Caco-2 (cell line): ENCODE measurements around the gene ATF7IP. TPM values are rescaled to one million over a fixed set of nuclear protein-coding genes. Genes with fewer than 3 reads are reported as not detected.
A peak's percentile ranks its signal among the peaks of the same experiment; 100 is the strongest.

Experiments
- BruUV-seq: library from RNA; stranded (reverse); fragments of 400-500 nt; replicated peaks from 2 replicates; lab custom pipeline; 2021; lab: Mats Ljungman, UMichigan
- CTCF ChIA-PET: fragments of 300-600 bp; sonication (Branson Sonifier 250); formaldehyde crosslinking; loops from one replicate; lab custom pipeline; 2022; ENCODE audit warnings: antibody characterized with exemption; lab: Charles Lee
- POLR2A ChIA-PET: fragments of 300-600 bp; sonication (Branson Sonifier 250); formaldehyde crosslinking; loops from one replicate; lab custom pipeline; 2022; ENCODE audit warnings: antibody characterized with exemption; lab: Charles Lee
- DNase-seq, 2 experiments: peaks; one replicate each; pipeline versions ENCODE4 v3.0.0 to v3.0.0-alpha.2; 2020 to 2022
- H3K27me3 ChIP-seq: replicated peaks from 2 replicates; pipeline ENCODE4 v1.6.0; 2011; ENCODE audit warnings: low read length; ENCODE audit not compliant: control insufficient read depth, insufficient read depth
- H3K36me3 ChIP-seq: 2 replicates; pipeline ENCODE4 v1.5.1; 2011; ENCODE audit warnings: low read length; ENCODE audit not compliant: control insufficient read depth, insufficient read depth
- H3K4me1 ChIP-seq: fragments of 250-450 bp; sonication (Bioruptor Pico); 2 replicates; pipeline ENCODE4 v1.5.1; 2020; ENCODE audit warnings: mild to moderate bottlenecking
- H3K4me3 ChIP-seq: 2 replicates; pipeline ENCODE4 v1.5.1; 2011; ENCODE audit warnings: low read depth, mild to moderate bottlenecking, control low read depth, low read length
- H3K9me3 ChIP-seq: fragments of 250-450 bp; sonication (Bioruptor Pico); 2 replicates; pipeline ENCODE4 v1.5.1; 2020; ENCODE audit warnings: mild to moderate bottlenecking, moderate library complexity
- H3K27ac Mint-ChIP-seq: one replicate; pipeline ENCODE4 v1.8.0; 2022; ENCODE audit warnings: mixed read lengths; ENCODE audit not compliant: unreplicated experiment
- H3K27me3 Mint-ChIP-seq: one replicate; pipeline ENCODE4 v1.8.0; 2022; ENCODE audit warnings: mixed read lengths; ENCODE audit not compliant: insufficient read depth, unreplicated experiment
- H3K36me3 Mint-ChIP-seq: one replicate; pipeline ENCODE4 v1.8.0; 2022; ENCODE audit warnings: mild to moderate bottlenecking, mixed read lengths; ENCODE audit not compliant: insufficient read depth, unreplicated experiment
- H3K4me1 Mint-ChIP-seq: one replicate; pipeline ENCODE4 v1.8.0; 2022; ENCODE audit warnings: low read depth, mixed read lengths; ENCODE audit not compliant: unreplicated experiment
- H3K4me3 Mint-ChIP-seq: one replicate; pipeline ENCODE4 v1.8.0; 2022; ENCODE audit warnings: mild to moderate bottlenecking, moderate library complexity, mixed read lengths; ENCODE audit not compliant: unreplicated experiment
- H3K9me3 Mint-ChIP-seq: one replicate; pipeline ENCODE4 v1.8.0; 2022; ENCODE audit warnings: mixed read lengths; ENCODE audit not compliant: unreplicated experiment
- intact Hi-C: fragments of 100-400 bp; cut with micrococcal nuclease; formaldehyde crosslinking; loops from one replicate; pipeline ENCODE4 v1.10.0; 2022; ENCODE audit not compliant: unreplicated experiment
- total RNA-seq: library from RNA; stranded (reverse); gene quantifications from 2 replicates; pipeline ENCODE4 v1.2.3, GENCODE V29; 2022
- TF ChIP-seq, protein P1 (sequence below), 2 experiments: fragments of 200-600 bp in 1 of 2; IDR thresholded peaks; 1 replicate in 1 of 2; 2 replicates in 1 of 2; pipeline versions ENCODE4 v1.5.1 to v1.8.0; 2011 to 2022; ENCODE audit warnings: antibody characterized with exemption in 1 of 2, control low read depth in 1 of 2, inconsistent platforms in 1 of 2, low read depth in 1 of 2, low read length in 1 of 2, mild to moderate bottlenecking in 1 of 2, moderate library complexity in 1 of 2; ENCODE audit not compliant: insufficient read depth in 1 of 2, severe bottlenecking in 1 of 2, unreplicated experiment in 1 of 2

The ATF7IP gene
- total RNA-seq, 1 experiment from 2014 or later = 107 TPM

DNA sequence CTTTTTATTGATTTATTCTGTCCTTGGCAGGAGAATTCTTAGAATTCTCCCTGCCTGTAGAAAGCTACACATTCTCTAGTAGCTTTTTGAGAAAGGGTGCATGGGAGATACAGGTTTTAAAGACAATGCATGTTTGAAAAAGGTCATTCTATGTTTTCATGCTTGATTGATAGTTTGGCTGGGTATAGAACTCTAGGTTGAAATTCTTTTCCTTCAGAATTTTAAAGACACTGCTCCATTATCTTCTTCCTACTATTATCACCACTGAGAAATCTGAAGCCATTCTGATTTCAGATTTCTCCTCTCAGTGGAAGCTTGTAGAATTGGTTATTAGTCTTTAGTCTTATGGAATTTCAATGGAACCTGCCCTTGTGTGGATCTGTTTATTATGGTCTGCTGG lies 14.0 kb downstream of the ATF7IP start:
- BruUV-seq = no TSS peak
- no peaks in the 10 kb centered on the region for H3K27me3 Mint-ChIP-seq
- ChIA-PET CTCF (no interaction called here), POLR2A (no interaction called here)
- intact Hi-C loops = no loop called here
- no peak overlapping the region for H3K4me3 Mint-ChIP-seq
- Histone ChIP-seq H3K9me3 (peaks cover 41% of the 10 kb centered on the region), H3K4me1 (peaks cover 7% of the 10 kb centered on the region), H3K4me3 (no peak overlapping the region), H3K36me3 (no peaks in the 10 kb centered on the region; the same call in none of the 2 replicates), H3K27me3 (no peaks in the 10 kb centered on the region)
- H3K27ac Mint-ChIP-seq = no peak overlapping the region
- peaks cover 37% of the 10 kb centered on the region for H3K36me3 Mint-ChIP-seq
- peaks cover 27% of the 10 kb centered on the region for H3K9me3 Mint-ChIP-seq
- TF ChIP-seq, protein P1, sequence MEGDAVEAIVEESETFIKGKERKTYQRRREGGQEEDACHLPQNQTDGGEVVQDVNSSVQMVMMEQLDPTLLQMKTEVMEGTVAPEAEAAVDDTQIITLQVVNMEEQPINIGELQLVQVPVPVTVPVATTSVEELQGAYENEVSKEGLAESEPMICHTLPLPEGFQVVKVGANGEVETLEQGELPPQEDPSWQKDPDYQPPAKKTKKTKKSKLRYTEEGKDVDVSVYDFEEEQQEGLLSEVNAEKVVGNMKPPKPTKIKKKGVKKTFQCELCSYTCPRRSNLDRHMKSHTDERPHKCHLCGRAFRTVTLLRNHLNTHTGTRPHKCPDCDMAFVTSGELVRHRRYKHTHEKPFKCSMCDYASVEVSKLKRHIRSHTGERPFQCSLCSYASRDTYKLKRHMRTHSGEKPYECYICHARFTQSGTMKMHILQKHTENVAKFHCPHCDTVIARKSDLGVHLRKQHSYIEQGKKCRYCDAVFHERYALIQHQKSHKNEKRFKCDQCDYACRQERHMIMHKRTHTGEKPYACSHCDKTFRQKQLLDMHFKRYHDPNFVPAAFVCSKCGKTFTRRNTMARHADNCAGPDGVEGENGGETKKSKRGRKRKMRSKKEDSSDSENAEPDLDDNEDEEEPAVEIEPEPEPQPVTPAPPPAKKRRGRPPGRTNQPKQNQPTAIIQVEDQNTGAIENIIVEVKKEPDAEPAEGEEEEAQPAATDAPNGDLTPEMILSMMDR (IDR thresholded peaks at IDR 0.05; ENCODE audit: insufficient read depth in 1 of 2, low read depth in 1 of 2, low read length in 1 of 2, severe bottlenecking in 1 of 2, unreplicated experiment in 1 of 2) = no peak
- peaks cover 13% of the 10 kb centered on the region for H3K4me1 Mint-ChIP-seq
- no peak for DNase-seq

DNA sequence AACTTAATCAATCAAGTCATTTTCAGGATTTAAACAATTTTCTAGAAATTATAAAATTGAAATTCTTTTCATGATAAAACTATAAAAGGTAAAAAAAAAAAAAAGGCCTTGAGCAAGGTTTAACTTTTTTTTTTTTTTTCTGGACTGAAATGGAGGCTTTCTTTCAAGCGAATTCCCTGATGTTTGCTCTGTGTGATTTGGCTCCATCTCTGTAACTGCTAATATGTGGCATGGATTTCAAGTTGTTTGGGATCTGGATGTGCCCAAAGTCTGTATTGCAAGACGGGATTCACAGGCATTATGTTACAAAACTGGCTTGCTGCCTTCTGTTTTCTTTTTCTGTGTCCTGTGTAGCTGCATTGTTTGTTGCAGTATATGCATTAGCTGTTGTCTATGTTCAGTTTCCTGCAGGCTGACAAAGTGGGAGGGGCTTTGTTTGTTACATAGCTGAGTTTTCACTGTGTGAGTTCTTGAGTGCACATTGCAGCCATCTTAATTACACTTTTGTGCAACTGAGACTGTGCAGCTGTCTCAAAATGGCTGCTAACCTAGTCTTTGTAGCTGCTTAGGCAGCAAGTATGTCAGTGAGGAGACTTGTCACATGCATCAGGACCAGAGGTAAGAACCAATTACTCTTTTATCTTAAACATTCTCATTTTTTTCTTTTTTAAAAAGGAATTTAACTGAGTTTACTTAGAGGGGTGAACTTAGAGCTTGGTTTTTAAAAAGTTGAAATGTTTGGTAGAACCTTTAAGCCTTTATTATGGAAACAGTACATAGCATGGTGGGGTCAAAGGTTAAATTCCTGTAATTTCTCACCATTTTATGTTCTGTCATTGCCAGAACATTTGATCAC lies 19.5 kb downstream of the ATF7IP start:
- H3K4me3 Mint-ChIP-seq = peak overlapping the region; percentile 75
- TF ChIP-seq, protein P1 (IDR thresholded peaks at IDR 0.05; ENCODE audit: insufficient read depth in 1 of 2, low read depth in 1 of 2, low read length in 1 of 2, severe bottlenecking in 1 of 2, unreplicated experiment in 1 of 2) = no peak
- H3K27me3 Mint-ChIP-seq = no peaks in the 10 kb centered on the region
- POLR2A ChIA-PET = interaction anchor here (1.1 to 1.7 kb wide), 2 partner anchors 9 to 19 kb away, joined by 9 to 50 read pairs; partner anchors contain the start of gene ATF7IP
- peaks cover 30% of the 10 kb centered on the region for H3K36me3 Mint-ChIP-seq
- peaks cover 20% of the 10 kb centered on the region for H3K4me1 Mint-ChIP-seq
- Histone ChIP-seq H3K27me3 (no peaks in the 10 kb centered on the region), H3K9me3 (peaks cover 11% of the 10 kb centered on the region), H3K4me3 (peak overlapping the region; percentile 12), H3K36me3 (no peaks in the 10 kb centered on the region; the same call in none of the 2 replicates), H3K4me1 (peaks cover 19% of the 10 kb centered on the region)
- BruUV-seq = no TSS peak
- peak overlapping the region; percentile 84 for H3K27ac Mint-ChIP-seq
- DNase-seq = peak; percentile 89 to 90
- intact Hi-C loops = loop anchor here (1.0 to 2.0 kb wide), 3 partner anchors 9 to 32 kb away; partner anchors contain the start of gene ATF7IP
- H3K9me3 Mint-ChIP-seq = peaks cover 8% of the 10 kb centered on the region
- CTCF ChIA-PET = interaction anchor here (1.6 kb wide), 2 partner anchors 9 to 19 kb away, joined by 8 to 18 read pairs; partner anchors contain the start of gene ATF7IP

DNA sequence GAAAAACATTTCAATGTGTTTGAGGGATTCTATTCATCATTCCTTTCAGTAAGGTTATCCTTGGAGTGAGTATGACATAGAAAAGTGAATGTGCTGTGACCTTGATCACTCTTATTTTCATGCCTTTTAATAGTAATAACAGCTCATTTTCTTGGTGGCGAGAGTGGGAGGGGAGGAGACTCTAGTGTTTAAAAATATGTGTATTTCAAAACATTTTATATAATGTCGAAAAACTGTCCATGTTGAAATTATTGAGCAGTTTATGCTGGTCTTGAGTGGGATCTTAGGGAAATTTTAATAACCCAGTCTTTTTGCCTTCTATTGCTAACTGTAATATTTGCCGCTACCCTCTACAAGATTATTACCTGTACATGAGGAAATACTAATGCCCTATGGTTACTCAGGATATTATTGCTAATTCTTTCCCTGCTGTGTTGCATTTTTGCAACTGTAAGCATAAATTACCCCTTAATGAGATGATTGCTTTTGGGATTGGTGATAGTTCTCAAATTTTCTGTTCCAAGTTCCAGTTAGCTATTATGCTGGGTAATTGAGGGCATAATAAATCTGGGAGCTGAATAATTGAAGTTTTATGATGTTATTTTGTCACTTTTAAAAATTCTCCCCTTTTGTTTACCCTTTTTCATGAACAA lies 21.9 kb downstream of the ATF7IP start:
- Histone ChIP-seq H3K27me3 (no peaks in the 10 kb centered on the region), H3K4me1 (peaks cover 19% of the 10 kb centered on the region), H3K36me3 (no peaks in the 10 kb centered on the region; the same call in 1 of the 2 replicates), H3K4me3 (no peak overlapping the region), H3K9me3 (no peaks in the 10 kb centered on the region)
- Mint-ChIP-seq H3K9me3 (no peaks in the 10 kb centered on the region), H3K4me3 (no peak overlapping the region), H3K27me3 (no peaks in the 10 kb centered on the region), H3K27ac (no peak overlapping the region), H3K4me1 (peaks cover 20% of the 10 kb centered on the region), H3K36me3 (peaks cover 25% of the 10 kb centered on the region)
- intact Hi-C loops = no loop called here
- BruUV-seq = no TSS peak
- no peak for DNase-seq
- ChIA-PET POLR2A (no interaction called here), CTCF (no interaction called here)
- TF ChIP-seq, protein P1 (IDR thresholded peaks at IDR 0.05; ENCODE audit: insufficient read depth in 1 of 2, low read depth in 1 of 2, low read length in 1 of 2, severe bottlenecking in 1 of 2, unreplicated experiment in 1 of 2) = no peak
